ENCODE data around the gene CCDC12.

CCDC12 gene

GRCh38 chr3:46995901-46996562, 19.5 kb upstream of the CCDC12 start:
- DNase-seq, result no peak

DNA sequence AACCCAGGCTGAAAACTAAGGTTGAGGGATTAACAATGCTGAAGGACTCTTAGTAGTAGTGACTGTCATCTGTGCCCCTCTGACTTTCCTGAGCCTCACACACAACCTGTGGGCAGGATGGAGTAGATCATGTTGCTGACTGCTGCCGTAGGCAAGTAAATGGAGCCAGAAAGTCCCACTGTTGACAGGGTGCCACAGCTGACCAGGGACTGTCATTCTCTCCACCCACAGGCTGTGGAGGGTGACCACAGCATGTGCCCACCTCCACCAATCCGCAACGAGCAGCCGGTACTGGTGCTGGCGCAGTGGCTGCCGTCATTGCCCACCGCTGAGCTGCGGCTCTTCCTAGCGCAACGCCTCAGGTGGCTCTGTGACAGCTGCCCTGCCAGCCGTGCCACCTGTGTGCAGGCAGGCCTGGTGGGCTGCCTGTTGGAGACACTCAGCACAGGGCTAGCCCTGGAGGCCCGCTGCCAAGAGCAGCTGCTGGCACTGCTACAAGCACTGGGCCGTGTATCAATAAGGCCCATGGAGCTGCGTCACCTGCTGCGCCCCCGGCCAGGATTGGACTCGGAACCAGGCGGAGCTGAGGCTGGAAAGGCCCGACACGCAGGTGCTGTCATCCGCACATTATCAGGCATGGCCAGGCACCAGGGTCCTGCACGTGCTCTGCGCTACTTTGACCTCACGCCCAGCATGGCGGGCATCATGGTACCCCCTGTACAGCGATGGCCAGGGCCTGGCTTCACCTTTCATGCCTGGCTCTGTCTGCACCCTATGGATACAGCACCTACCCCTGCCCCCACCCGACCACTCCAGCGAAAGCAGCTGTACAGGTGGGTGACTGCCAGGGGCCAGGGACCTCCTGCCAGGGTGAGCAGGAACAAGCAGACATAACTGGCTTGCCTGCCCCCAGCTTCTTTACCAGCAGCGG, 18.5 kb upstream of the CCDC12 start:
- DNase-seq, result no peak

GRCh38 chr3:46993986-46994385, 17.4 kb upstream of the CCDC12 start:
- no peak for DNase-seq

GRCh38 chr3:46993292-46993691, 16.7 kb upstream of the CCDC12 start:
- no peak for DNase-seq

GRCh38 chr3:46992231-46992630, 15.7 kb upstream of the CCDC12 start:
- DNase-seq, result no peak

DNA sequence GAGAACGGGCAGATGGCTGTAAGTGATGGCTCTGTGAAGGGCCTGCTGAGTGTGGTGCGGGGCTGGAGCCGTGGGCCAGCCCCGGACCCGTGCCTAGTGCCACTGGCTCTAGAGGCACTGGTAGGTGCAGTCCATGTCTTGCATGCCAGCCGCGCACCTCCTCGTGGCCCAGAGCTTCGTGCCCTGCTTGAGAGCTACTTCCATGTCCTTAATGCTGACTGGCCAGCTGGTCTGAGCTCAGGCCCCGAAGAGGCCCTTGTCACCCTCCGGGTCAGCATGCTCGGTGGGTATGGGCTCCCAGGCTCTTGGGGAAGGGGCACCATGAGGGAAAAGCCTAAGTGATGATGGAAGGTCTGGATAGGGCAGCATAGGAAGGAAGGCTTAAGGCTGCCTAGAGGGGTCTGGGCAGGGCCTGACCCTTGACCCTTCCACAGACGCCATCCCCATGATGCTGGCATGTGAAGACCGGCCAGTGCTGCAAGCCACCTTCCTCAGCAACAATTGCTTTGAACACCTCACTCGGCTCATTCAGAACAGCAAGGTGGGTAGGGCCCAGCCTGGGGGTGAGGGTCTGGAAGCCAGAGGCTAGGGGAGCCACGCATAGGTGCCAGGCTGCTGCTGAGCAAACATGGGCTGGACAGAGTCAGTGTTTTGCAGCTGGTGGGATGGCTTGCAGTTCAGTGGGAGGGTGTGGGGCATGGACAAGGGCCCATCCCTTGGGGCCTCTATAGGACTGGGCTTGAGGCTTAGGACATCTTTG, 15.0 kb upstream of the CCDC12 start:
- DNase-seq, result no peak

DNA sequence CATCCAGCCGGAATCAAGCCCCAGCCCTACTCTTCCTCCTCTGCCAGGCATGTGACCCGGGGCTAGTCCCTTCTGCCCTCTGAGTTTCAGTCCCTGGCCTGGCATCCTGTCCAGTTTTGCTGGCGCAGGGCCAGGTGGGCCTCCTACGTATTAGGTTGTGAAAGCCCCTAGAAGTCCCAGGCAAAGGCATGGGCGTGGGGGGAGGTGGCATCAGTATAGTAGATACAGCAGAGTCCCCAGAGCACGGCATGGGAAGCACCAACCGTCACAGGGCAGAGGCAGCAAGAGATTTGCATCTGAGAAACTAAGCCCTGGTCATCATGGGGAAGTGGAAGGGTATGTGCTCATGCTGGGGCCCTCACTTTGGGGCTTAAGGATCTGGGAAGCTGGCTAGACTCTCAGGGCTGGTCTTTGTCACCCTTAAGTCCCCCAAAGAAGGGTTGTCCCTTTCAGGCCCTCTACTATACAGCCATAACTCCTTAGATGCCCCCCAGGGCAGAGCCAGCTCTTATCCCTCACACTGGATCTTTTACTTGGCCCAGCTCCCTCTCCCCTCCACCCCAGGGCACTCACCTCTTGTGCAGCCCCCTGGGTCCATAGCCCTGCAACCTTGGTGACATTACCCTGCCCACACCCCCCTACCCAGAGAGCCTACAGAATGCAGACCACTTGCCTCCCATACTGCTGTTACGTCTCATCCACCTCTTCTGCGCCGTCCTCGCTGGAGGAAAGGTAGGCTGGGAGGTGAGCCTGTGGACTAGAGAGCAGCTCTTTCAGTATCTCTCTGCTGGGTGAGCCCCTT, 14.2 kb upstream of the CCDC12 start:
- no peak for DNase-seq

DNA sequence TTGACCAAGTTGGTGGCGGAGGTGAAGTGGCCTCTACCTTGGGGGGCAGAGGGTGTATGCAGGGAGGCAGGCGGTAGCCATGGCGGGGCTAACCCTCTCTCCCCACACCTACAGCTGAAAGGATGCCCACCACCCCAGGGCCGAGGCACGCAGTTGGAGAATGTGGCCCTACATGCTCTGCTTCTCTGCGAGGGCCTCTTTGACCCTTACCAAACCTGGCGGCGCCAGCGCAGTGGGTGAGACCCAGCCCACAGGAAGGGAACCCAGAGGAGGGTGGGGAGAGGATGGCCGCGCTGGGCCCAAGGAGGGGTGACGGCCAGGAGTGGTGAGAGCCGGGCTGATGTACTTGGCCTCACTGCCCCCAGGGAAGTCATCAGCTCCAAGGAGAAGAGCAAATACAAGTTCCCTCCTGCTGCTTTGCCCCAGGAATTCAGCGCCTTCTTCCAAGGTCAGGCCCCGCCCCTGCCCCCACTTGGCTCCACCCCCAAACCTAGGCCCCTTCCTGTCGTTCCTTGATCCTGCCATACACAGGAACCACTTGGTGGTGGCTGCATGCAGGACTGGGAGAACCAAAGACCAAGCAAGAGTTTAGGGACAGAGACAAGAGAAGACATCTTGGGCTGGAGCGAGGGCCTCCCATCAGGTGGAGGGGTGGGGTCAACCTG, 12.7 kb upstream of the CCDC12 start:
- DNase-seq, result no peak

DNA sequence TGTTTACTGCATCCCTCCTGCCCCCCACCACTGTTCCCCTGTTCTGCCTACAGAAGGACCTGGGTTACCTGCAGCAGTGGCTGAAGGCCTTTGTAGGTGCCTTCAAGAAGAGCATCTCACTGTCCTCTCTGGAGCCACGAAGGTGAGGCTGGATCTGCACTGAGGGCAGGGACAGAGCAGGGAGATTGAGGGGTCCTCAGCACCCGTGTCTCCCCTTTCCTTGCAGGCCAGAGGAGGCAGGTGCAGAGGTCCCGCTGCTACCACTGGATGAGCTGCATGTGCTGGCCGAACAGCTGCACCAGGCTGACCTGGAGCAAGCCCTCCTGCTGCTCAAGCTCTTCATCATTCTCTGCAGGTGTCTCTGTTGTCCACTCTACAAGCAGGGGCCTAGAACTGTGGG, 12.1 kb upstream of the CCDC12 start:
- no peak for DNase-seq

DNA sequence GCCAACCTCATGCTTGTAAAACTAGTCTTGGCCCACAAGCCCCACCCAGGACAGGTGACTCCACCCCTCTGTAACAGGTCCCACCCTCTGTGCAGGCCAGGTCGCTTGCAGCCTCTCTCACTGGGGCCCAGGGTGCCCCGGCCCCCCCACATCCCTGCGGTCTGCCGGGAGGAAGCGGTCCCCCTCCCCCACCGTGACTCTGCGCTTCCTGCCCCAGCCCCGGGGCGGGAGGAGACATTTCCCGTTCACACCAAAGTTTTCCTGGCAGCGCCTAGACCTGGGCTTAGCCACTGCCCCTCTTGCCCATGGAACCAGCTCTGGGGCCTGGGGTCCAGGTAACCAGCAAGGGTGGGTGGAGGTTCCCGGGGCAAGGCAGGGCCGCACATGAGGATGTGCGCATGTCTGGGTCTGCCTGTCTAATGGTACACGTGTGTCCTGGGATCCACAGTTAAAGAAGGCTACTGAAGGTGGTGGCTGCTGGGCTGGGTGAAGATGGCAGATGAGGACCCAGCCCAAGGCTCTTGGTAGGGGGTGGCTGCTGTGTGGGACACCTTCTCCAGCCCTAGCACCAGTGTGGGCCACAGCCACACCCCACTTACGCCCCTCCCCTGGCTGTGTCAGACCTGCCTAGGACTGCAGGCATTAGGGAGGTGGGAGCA, 11.3 kb upstream of the CCDC12 start:
- no peak for DNase-seq

DNA sequence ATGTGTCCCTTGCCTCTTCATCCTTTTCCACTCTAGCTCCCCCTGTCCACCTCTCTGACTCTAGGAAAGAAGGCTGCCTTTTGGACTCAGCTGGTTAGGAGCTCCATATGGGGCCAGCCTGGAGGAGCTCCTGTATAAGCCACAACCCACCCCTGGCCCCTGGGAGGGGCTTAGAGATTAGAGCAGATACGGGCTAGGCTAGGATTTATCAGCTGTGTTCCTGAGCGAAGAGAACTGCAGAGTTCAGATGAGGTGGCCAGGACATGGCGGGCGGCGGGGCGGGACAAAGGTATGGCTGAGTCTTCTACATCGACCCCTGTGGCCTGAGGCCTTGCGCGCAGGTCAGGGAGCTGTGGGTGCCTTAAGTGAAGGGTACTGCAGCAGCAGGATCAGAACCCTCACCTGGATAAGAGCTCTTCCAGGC, 10.8 kb upstream of the CCDC12 start:
- DNase-seq, result no peak

GRCh38 chr3:46986782-46987310, 10.3 kb upstream of the CCDC12 start:
- DNase-seq, result no peak

DNA sequence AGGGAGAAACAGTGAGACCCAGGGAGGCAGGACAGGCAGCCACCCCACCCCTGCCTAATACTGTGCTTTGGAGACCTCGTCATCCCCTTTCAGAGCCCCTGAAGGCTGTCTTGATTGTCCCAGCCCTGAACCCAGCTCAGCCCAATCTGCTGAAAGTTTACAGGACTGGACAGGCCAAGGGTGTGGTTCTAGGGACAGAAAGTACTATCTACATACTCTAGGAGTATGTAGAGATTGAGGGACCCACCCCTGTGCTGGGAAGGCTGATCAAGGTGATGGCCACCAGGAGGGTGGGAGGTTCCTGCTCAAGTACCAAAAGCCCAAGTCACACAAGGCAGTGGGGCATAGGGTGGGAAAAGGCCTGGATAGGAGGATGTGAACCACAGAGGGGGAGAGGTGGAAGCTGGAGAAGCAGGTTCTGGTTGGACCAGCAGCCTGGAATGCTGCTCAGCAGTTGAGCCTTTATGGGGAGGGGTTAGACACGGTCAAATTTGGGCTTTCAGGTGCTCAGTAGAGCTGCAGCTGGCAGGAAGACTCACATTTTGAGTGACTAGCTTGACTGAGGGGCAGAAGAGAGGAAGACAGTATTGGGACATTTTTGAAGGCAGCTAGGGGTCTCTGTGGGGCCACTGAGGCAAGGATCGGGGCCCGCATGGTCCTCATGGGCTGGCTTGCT, 9.6 kb upstream of the CCDC12 start:
- no peak for DNase-seq

- no peak for DNase-seq
Observed at GRCh38 chr3:46985588-46985987, 9.0 kb upstream of the CCDC12 start.

GRCh38 chr3:46984591-46985459, 8.3 kb upstream of the CCDC12 start:
- DNase-seq, result no peak

- no peak for DNase-seq
Observed at GRCh38 chr3:46982546-46982945, 6.0 kb upstream of the CCDC12 start.

- DNase-seq, result no peak
Observed at GRCh38 chr3:46981932-46982471, 5.5 kb upstream of the CCDC12 start.

DNA sequence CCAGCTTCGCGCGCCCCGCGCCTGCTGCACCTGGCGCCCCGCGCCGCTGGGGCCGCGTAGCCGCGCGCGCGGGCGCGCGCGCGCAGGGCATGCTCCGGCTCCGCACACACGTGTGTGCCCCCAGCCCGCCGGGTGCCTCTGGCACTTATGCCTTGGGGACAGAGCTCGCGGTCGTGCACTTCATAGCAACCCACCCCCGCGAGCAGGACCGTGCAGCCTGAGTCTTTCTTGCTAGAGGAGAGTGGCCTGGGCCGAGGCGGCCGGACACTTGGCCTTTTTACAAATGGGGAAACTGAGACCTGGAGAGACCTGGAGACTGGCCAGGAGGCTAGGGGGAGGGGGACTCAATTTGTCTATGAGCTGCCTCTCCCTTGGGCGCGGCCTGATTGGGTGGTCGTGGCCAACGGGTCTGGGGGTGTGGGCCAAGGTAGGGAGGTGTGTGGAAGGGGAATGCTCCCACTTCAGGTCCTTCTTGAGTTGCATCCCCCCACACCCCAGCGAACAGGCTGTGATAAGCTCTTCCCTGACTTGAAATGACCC, 3.5 kb upstream of the CCDC12 start:
- no peak for DNase-seq
